H1 (cell line): Measurements from ENCODE around the gene SLC23A2. TPM values are rescaled to one million over a fixed set of nuclear protein-coding genes. Genes with fewer than 3 reads are reported as not detected.

Experiments
- CTCF ChIA-PET: fragments of 300-600 bp; sonication (Branson Sonifier 250); formaldehyde crosslinking; loops from one replicate; lab custom pipeline; 2021; ENCODE audit not compliant: partially characterized antibody; lab: Charles Lee
- POLR2A ChIA-PET: fragments of 300-600 bp; sonication (Branson Sonifier 250); formaldehyde crosslinking; loops from one replicate; lab custom pipeline; 2021; ENCODE audit warnings: inconsistent platforms; ENCODE audit not compliant: partially characterized antibody; lab: Charles Lee
- DNase-seq, 2 experiments: peaks; one replicate each; pipeline versions ENCODE4 v3.0.0 to v3.0.0-alpha.2; 2010 to 2022; ENCODE audit warnings: low spot score in 2 of 2, low read depth in 1 of 2, mixed read lengths in 1 of 2
- FAIRE-seq: peaks from 2 replicates; lab custom pipeline; 2011; peaks lifted over from hg19 to GRCh38; lab: Jason Lieb, UNC
- H2AFZ ChIP-seq: 2 replicates; pipeline ENCODE4 v1.8.1; 2012; ENCODE audit warnings: low read length, inconsistent platforms
- H2AK5ac ChIP-seq: 2 replicates; pipeline ENCODE4 v1.6.1; 2013; ENCODE audit warnings: low read depth, low read length
- H2BK120ac ChIP-seq: replicated peaks from 2 replicates; pipeline ENCODE3; 2013; ENCODE audit warnings: low read depth, low read length, inconsistent platforms
- H2BK12ac ChIP-seq: 2 replicates; pipeline ENCODE4 v1.6.1; 2013; ENCODE audit warnings: low read depth, low read length
- H2BK15ac ChIP-seq: 2 replicates; pipeline ENCODE4 v1.6.1; 2013; ENCODE audit warnings: low read length
- H2BK20ac ChIP-seq: 2 replicates; pipeline ENCODE4 v1.6.1; 2013; ENCODE audit warnings: low read length
- H2BK5ac ChIP-seq: 2 replicates; pipeline ENCODE4 v1.6.1; 2013; ENCODE audit warnings: low read depth, low read length
- H3K14ac ChIP-seq: 2 replicates; pipeline ENCODE4 v1.6.1; 2013; ENCODE audit warnings: inconsistent platforms; ENCODE audit not compliant: insufficient read length
- H3K18ac ChIP-seq: 2 replicates; pipeline ENCODE4 v1.6.1; 2013; ENCODE audit warnings: low read length; ENCODE audit errors: extremely low read depth
- H3K23ac ChIP-seq: 2 replicates; pipeline ENCODE4 v1.6.1; 2013; ENCODE audit warnings: inconsistent platforms; ENCODE audit not compliant: insufficient read length
- H3K23me2 ChIP-seq: 2 replicates; pipeline ENCODE4 v1.6.1; 2013; ENCODE audit warnings: low read depth, low read length
- H3K27ac ChIP-seq: 2 replicates; pipeline ENCODE4 v1.6.1; 2011; ENCODE audit warnings: low read depth, low read length, inconsistent platforms
- H3K27me3 ChIP-seq, 4 experiments: replicated peaks in 1 of 4; 1 replicate in 1 of 4; 2 replicates in 3 of 4; pipeline versions ENCODE4 v1.6.1 to v1.8.1; 2011 to 2013; ENCODE audit warnings: low read length in 3 of 4, mild to moderate bottlenecking in 3 of 4, inconsistent platforms in 2 of 4, mixed read lengths in 2 of 4, moderate library complexity in 1 of 4; ENCODE audit not compliant: control insufficient read depth in 3 of 4, insufficient read depth in 3 of 4; ENCODE audit errors: extremely low read depth in 1 of 4
- H3K36me3 ChIP-seq, 4 experiments: 2 replicates each; pipeline versions ENCODE4 v1.6.1 to v1.8.1; 2011 to 2013; ENCODE audit warnings: mild to moderate bottlenecking in 4 of 4, low read length in 3 of 4, moderate library complexity in 2 of 4, control low read depth in 1 of 4, inconsistent platforms in 1 of 4; ENCODE audit not compliant: insufficient read depth in 4 of 4, control insufficient read depth in 2 of 4
- H3K4ac ChIP-seq: replicated peaks from 2 replicates; pipeline ENCODE3; 2013; ENCODE audit warnings: low read length, low read depth, mixed read lengths, inconsistent platforms; ENCODE audit not compliant: insufficient read length
- H3K4me1 ChIP-seq, 4 experiments: replicated peaks in 1 of 4; 1 replicate in 1 of 4; 2 replicates in 3 of 4; pipeline versions ENCODE4 v1.6.1 to v1.8.1; 2011 to 2013; ENCODE audit warnings: low read length in 3 of 4, inconsistent platforms in 2 of 4, mixed read lengths in 1 of 4; ENCODE audit not compliant: insufficient read depth in 4 of 4, control insufficient read depth in 3 of 4
- H3K4me2 ChIP-seq, 2 experiments: 2 replicates each; pipeline versions ENCODE4 v1.6.1 to v1.8.1; 2011 to 2013; ENCODE audit warnings: low read depth in 2 of 2, low read length in 2 of 2, control low read depth in 1 of 2, inconsistent platforms in 1 of 2, mild to moderate bottlenecking in 1 of 2; ENCODE audit not compliant: insufficient read depth in 1 of 2
- H3K4me3 ChIP-seq, 4 experiments: fragments of 200-600, 300-600 bp in 1 of 4; sonication (generic), shearing (Covaris generic), sonication (Bioruptor Twin) in 1 of 4; 2 replicates each; pipeline versions ENCODE4 v1.5.1 to v1.8.1; 2011 to 2016; ENCODE audit warnings: low read length in 4 of 4, low read depth in 3 of 4, control low read depth in 2 of 4, inconsistent platforms in 2 of 4, mild to moderate bottlenecking in 2 of 4, mixed read lengths in 1 of 4, moderate library complexity in 1 of 4; ENCODE audit not compliant: insufficient read depth in 2 of 4; ENCODE audit errors: extremely low read depth in 1 of 4
- H3K56ac ChIP-seq: replicated peaks from 2 replicates; pipeline ENCODE3; 2013; ENCODE audit warnings: low read depth, mild to moderate bottlenecking, mixed read lengths, low read length, inconsistent platforms; ENCODE audit not compliant: insufficient read length
- H3K79me1 ChIP-seq: 2 replicates; pipeline ENCODE4 v1.6.1; 2013; ENCODE audit warnings: low read depth, low read length, control low read depth
- H3K79me2 ChIP-seq, 2 experiments: 2 replicates each; pipeline versions ENCODE4 v1.6.1 to v1.8.1; 2012 to 2013; ENCODE audit warnings: low read length in 2 of 2, mild to moderate bottlenecking in 2 of 2, inconsistent platforms in 1 of 2; ENCODE audit not compliant: insufficient read depth in 2 of 2, control insufficient read depth in 1 of 2
- H3K9ac ChIP-seq, 4 experiments: replicated peaks in 1 of 4; 1 replicate in 1 of 4; 2 replicates in 3 of 4; pipeline versions ENCODE4 v1.6.1 to v1.8.1; 2011 to 2013; ENCODE audit warnings: low read depth in 3 of 4, low read length in 3 of 4, control low read depth in 2 of 4, mild to moderate bottlenecking in 2 of 4, moderate library complexity in 2 of 4, inconsistent platforms in 1 of 4; ENCODE audit errors: extremely low read depth in 1 of 4
- H3K9me3 ChIP-seq, 2 experiments: 2 replicates each; pipeline versions ENCODE4 v1.6.1 to v1.8.1; 2012 to 2013; ENCODE audit warnings: mild to moderate bottlenecking in 2 of 2, moderate library complexity in 2 of 2, control low read depth in 1 of 2, inconsistent platforms in 1 of 2, low read depth in 1 of 2, low read length in 1 of 2, mixed read lengths in 1 of 2; ENCODE audit not compliant: insufficient read depth in 2 of 2
- H4K20me1 ChIP-seq, 2 experiments: replicated peaks in 1 of 2; 2 replicates each; pipeline versions ENCODE3 to v1.8.1; 2011 to 2013; ENCODE audit warnings: inconsistent platforms in 2 of 2, low read length in 2 of 2, mild to moderate bottlenecking in 1 of 2; ENCODE audit not compliant: insufficient read depth in 2 of 2, control insufficient read depth in 1 of 2
- H4K5ac ChIP-seq: 2 replicates; pipeline ENCODE4 v1.6.1; 2013; ENCODE audit warnings: low read length, low read depth, mixed read lengths, inconsistent platforms; ENCODE audit not compliant: insufficient read length
- H4K8ac ChIP-seq: 2 replicates; pipeline ENCODE4 v1.8.0; 2013; ENCODE audit warnings: mild to moderate bottlenecking, moderate library complexity, low read length, inconsistent platforms; ENCODE audit not compliant: insufficient read depth; ENCODE audit errors: extremely low read depth
- H4K91ac ChIP-seq: replicated peaks from 2 replicates; pipeline ENCODE3; 2013; ENCODE audit warnings: low read length, mixed read lengths, inconsistent platforms; ENCODE audit not compliant: insufficient read length
- BACH1 ChIP-seq: IDR thresholded peaks from 2 replicates; pipeline ENCODE4 v1.6.1; 2012; ENCODE audit warnings: low read length, improper control_type of control experiment
- CEBPB ChIP-seq: IDR thresholded peaks from 2 replicates; pipeline ENCODE4 v1.6.1; 2012; ENCODE audit warnings: low read depth, low read length
- CHD1 ChIP-seq: IDR thresholded peaks from 2 replicates; pipeline ENCODE4 v1.6.1; 2012; ENCODE audit warnings: low read depth, low read length, improper control_type of control experiment
- SRF ChIP-seq: IDR thresholded peaks from 2 replicates; pipeline ENCODE4 v1.6.1; 2011; ENCODE audit warnings: mild to moderate bottlenecking, low read depth, low read length, moderate library complexity
- TBP ChIP-seq: IDR thresholded peaks from 2 replicates; pipeline ENCODE4 v1.6.1; 2011; ENCODE audit warnings: low read depth, low read length, improper control_type of control experiment
- WGBS, 2 experiments: shearing (Covaris generic) in 1 of 2; methylation state at CpG; one replicate each; pipeline versions ENCODE4 v1.1.6 to v1.1.7; 2013 to 2015; ENCODE audit warnings: low lambda C conversion rate in 2 of 2, mixed read lengths in 2 of 2, inconsistent platforms in 1 of 2, low coverage in 1 of 2, missing lambda C conversion rate in 1 of 2; ENCODE audit not compliant: insufficient replicate concordance in 2 of 2, insufficient coverage in 1 of 2, insufficient read length in 1 of 2; ENCODE audit errors: extremely low coverage in 1 of 2, missing lambda C conversion rate in 1 of 2; 5-methylcytosine and 5-hydroxymethylcytosine counted together
- polyA plus RNA-seq, 7 experiments: library from polyadenylated mRNA; depleted of rRNA in 3 of 7; stranded (reverse) in 5 of 7; unstranded in 2 of 7; fragments of >200 nt in 5 of 7; fragments of 200-250 nt in 2 of 7; gene quantifications; 1 replicate in 5 of 7; 2 replicates in 1 of 7; 4 replicates in 1 of 7; pipeline versions ENCODE4 v1.2.1 to v1.2.3, GENCODE V29; 2011 to 2013; ENCODE audit warnings: missing spikeins in 2 of 7, mixed read lengths in 2 of 7
- total RNA-seq: library from RNA; stranded (reverse); fragmentation: NEBNext Ultra II Directional; extraction: Animal tissue kit (Norgen Biotek cat#: 25700); gene quantifications from 2 replicates; pipeline ENCODE4 v1.2.1, GENCODE V29; 2021
- TF ChIP-seq, protein P1 (sequence below): IDR thresholded peaks from 2 replicates; pipeline ENCODE4 v1.6.1; 2011; ENCODE audit warnings: low read depth, mild to moderate bottlenecking, low read length; ENCODE audit not compliant: insufficient read depth

Gene SLC23A2
- total and polyA plus RNA-seq, 2 of the 8 experiments (the other 6 are each of a cell fraction or from before 2014, with no cell fraction given) = 17.0 to 18.6 TPM

DNA sequence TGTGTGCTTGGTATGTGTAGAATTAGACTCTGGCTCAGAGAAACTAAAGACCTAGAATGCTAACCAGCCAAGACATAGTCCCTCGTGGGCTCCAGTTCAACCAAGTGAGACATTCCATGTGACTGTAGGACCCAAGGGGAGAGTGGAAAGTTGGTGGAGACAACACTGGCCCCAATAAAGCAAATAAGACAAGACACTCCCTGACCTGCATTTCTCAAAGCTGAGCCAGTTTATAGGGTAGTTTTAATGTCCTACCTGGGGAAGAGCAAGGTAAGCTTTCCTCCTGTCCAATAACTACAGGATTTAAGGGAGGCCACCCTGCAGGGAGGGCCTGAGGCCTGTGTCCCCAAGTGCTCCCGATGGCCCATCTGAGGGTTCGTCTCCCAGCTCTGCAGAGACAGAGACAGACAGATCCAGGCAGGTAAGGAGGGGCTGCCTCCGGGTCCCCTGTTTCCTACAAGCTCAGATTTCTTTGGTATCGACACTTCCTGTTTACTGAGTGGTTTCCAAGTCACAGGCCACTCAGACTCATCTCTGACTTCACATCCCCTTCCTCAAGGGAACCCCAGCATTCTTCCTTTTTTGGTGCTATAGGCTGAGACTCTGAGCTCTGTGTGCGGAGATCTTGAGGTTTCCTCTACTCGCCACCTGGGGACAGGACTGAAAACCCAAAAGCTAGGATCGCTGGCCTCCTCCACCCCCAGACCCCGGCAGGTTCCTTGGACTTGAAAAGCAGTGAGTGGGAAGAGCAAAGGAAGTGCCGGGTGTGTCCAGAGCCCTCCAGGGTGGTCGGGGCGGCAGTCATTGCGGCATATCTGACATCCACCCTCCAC lies 187.2 kb downstream of the SLC23A2 start:
- no peak overlapping the region for H4K91ac ChIP-seq
- no peak overlapping the region for H3K14ac ChIP-seq
- H3K79me2 ChIP-seq = no peaks in the 10 kb centered on the region
- H3K79me1 ChIP-seq = no peaks in the 10 kb centered on the region
- CTCF ChIA-PET = interaction anchor here (0.8 to 1.9 kb wide), 2 partner anchors 17 to 26 kb away, joined by 3 to 7 read pairs; no protein-coding TSS in a partner anchor
- POLR2A ChIA-PET = no interaction called here
- H3K27ac ChIP-seq = no peak overlapping the region
- no peaks in the 10 kb centered on the region; a peak in 2 of 8 replicates for H3K36me3 ChIP-seq
- H4K20me1 ChIP-seq = peaks cover 0 to 2% of the 10 kb centered on the region in 2 experiments
- H2AK5ac ChIP-seq = no peak overlapping the region
- no peak overlapping the region for H2AFZ ChIP-seq
- no peak overlapping the region for H4K8ac ChIP-seq
- H2BK120ac ChIP-seq = no peak overlapping the region
- FAIRE-seq (no peak), DNase-seq (no peak)
- no peak overlapping the region for H4K5ac ChIP-seq
- 75% methylated on average over 13 of the region's 13 CpGs; no CpG with 5 or more reads in 1 of the 2 experiments for WGBS, 2 experiments
- no peaks in the 10 kb centered on the region; the same call in 1 of the 2 replicates for H3K23me2 ChIP-seq
- H3K56ac ChIP-seq = no peak overlapping the region
- H3K4me2 ChIP-seq = no peak overlapping the region
- TF ChIP-seq, protein P1, sequence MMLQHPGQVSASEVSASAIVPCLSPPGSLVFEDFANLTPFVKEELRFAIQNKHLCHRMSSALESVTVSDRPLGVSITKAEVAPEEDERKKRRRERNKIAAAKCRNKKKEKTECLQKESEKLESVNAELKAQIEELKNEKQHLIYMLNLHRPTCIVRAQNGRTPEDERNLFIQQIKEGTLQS = no peak
- TF ChIP-seq SRF = peak; percentile 74
- TF ChIP-seq BACH1 = no peak
- no peak for TF ChIP-seq CHD1
- TF ChIP-seq CEBPB = no peak
- TF ChIP-seq TBP = no peak
- no peak overlapping the region for H3K18ac ChIP-seq
- no peak overlapping the region for H2BK12ac ChIP-seq
- H2BK5ac ChIP-seq = no peak overlapping the region
- no peak overlapping the region for H3K4ac ChIP-seq
- H2BK20ac ChIP-seq = 0 out of 2 replicates have a peak overlapping the region, but pooled peaks have one; percentile 43
- peaks cover 0 to 7% (median 4%) of the 10 kb centered on the region in 4 experiments; a peak in 5 of 7 replicates for H3K4me1 ChIP-seq
- H3K4me3 ChIP-seq = no peak overlapping the region
- 0 out of 2 replicates have a peak overlapping the region, but pooled peaks have one; percentile 10 for H2BK15ac ChIP-seq
- H3K23ac ChIP-seq = no peak overlapping the region
- no peak overlapping the region for H3K9ac ChIP-seq
- H3K9me3 ChIP-seq = no peaks in the 10 kb centered on the region
- H3K27me3 ChIP-seq = no peaks in the 10 kb centered on the region
